Right lobe of liver (tissue), 4 donors: Measurements from ENCODE around the gene NR5A1.

ENCODE experiments used
- POLR2A ChIP-seq: fragments of 450-650 bp; IDR thresholded peaks from one replicate; pipeline ENCODE4 v1.6.1; 2017; ENCODE audit warnings: antibody characterized with exemption, mild to moderate bottlenecking
- TF ChIP-seq, protein P1 (sequence below), 4 donors: fragments of 200-600 bp in 3 of 4; fragments of 450-650 bp in 1 of 4; IDR thresholded peaks; one replicate each; pipeline versions ENCODE4 v1.5.1 to v1.8.0; 2016 to 2022; ENCODE audit warnings: antibody characterized with exemption in 4 of 4, mild to moderate bottlenecking in 2 of 4
- donor health status: DM: no; HTN: no; CAD: no.
- donor health status: DM: no; HTN: no; CAD: no.
- donor health status: DM: no; HTN: yes; CAD: no.

DNA sequence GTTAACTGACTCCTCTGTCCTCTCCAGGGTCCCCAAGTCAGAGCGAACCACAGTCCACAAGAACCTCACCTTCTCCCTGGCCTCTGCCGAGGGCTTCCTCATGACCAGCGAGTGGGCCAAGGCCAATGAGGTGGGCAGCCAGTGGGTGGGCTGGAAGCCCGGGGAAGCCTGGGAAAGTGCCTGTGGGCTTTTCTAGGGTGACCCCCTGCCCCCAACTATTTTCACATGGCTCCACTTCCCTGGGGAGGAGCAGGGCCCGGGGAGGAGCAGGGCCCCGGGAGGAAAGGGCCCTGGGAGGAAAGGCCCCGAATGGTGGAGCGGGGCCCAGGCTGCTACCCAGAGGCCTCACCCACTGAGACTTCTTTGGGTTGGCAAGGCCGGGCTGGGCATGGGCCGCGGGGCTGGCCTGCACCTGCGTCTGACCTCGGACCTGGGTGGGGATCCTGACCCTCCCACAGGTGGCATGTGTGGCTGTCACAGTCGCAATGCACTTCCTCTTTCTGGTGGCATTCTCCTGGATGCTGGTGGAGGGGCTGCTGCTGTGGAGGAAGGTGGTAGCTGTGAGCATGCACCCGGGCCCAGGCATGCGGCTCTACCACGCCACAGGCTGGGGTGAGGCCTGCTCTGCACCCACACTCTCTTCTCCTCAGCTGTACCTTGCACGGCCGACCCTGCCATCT, 39.0 kb downstream of the NR5A1 start:
- TF ChIP-seq, protein P1, sequence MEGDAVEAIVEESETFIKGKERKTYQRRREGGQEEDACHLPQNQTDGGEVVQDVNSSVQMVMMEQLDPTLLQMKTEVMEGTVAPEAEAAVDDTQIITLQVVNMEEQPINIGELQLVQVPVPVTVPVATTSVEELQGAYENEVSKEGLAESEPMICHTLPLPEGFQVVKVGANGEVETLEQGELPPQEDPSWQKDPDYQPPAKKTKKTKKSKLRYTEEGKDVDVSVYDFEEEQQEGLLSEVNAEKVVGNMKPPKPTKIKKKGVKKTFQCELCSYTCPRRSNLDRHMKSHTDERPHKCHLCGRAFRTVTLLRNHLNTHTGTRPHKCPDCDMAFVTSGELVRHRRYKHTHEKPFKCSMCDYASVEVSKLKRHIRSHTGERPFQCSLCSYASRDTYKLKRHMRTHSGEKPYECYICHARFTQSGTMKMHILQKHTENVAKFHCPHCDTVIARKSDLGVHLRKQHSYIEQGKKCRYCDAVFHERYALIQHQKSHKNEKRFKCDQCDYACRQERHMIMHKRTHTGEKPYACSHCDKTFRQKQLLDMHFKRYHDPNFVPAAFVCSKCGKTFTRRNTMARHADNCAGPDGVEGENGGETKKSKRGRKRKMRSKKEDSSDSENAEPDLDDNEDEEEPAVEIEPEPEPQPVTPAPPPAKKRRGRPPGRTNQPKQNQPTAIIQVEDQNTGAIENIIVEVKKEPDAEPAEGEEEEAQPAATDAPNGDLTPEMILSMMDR (IDR thresholded peaks at IDR 0.05), result no peak
- TF ChIP-seq POLR2A, result no peak
